GM23248 (cell line): ENCODE results near the gene C1RL.

Experiments used
- EZH2 ChIP-seq: fragments of 200-600 bp; sonication (generic); IDR thresholded peaks from 2 replicates; pipeline ENCODE4 v1.6.1; 2018; ENCODE audit warnings: antibody characterized with exemption, mild to moderate bottlenecking; ENCODE audit not compliant: insufficient read depth, poor library complexity, severe bottlenecking
- EZH2phosphoT487 ChIP-seq: fragments of 200-600 bp; sonication (generic); IDR thresholded peaks from 2 replicates; pipeline ENCODE4 v1.6.1; 2018; ENCODE audit warnings: antibody characterized with exemption, moderate library complexity, mild to moderate bottlenecking, low read depth; ENCODE audit not compliant: insufficient read depth

DNA sequence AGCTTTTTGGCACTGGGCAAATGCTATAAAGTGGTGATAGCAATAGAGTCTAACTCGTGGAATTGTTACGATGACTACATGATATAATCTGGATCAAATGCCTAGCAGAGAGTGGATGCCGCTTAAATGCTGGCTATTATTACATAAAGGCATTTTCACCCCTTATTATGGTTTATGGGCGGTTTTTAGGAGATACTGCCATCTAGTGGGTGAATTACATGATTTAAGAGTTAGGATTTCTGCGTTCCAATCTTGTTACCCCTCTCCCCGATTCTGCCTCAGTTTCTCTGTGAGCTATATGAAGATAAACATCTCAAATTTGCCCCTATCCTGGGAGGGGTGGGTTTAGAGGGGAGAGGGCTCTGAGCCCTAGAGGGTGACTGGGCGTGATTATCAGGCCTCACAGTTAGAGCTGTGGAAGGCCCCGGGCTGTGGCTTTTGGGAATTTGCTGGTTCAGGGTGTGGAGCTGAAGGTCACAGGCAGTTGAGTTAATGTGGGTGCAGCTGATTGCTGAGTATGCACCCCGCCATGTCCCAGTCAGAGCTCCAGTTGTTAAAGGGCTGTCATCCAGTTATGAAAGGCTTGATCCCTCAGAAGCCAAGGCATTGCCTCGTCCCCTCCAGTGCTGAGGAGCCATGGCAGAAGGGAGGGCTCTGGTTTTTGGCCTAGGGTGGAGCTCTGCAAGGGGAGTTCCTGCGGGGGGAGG lies 35.6 kb upstream of the C1RL start:
- TF ChIP-seq EZH2 (no peak), EZH2phosphoT487 (no peak)
